SK-N-SH (cell line): ENCODE results near the gene CHFR.

Experiments
- CTCF ChIP-seq: fragments of 200-600 bp; sonication (generic); IDR thresholded peaks from 2 replicates; pipeline ENCODE4 v1.6.1; 2017; ENCODE audit warnings: antibody characterized with exemption, mild to moderate bottlenecking, moderate library complexity
- ELF1 ChIP-seq: IDR thresholded peaks from 2 replicates; pipeline ENCODE4 v1.4.0; 2012
- EP300 ChIP-seq, 2 experiments: IDR thresholded peaks; 2 replicates each; pipeline versions ENCODE4 v1.4.0 to v1.6.1; 2012; ENCODE audit warnings: borderline replicate concordance in 1 of 2, low read depth in 1 of 2, low read length in 1 of 2
- FOSL2 ChIP-seq: IDR thresholded peaks from 2 replicates; pipeline ENCODE4 v1.4.0; 2012; ENCODE audit warnings: low read depth, mild to moderate bottlenecking, moderate library complexity, borderline replicate concordance
- JUND ChIP-seq: IDR thresholded peaks from 2 replicates; pipeline ENCODE4 v1.4.0; 2012
- MAX ChIP-seq: IDR thresholded peaks from 2 replicates; pipeline ENCODE4 v1.4.0; 2012; ENCODE audit warnings: low read depth
- MXI1 ChIP-seq: IDR thresholded peaks from 2 replicates; pipeline ENCODE4 v1.6.1; 2012; ENCODE audit warnings: mild to moderate bottlenecking, low read depth, low read length, improper control_type of control experiment
- NFIC ChIP-seq: IDR thresholded peaks from 2 replicates; pipeline ENCODE4 v1.4.0; 2012; ENCODE audit warnings: borderline replicate concordance
- RAD21 ChIP-seq: IDR thresholded peaks from 2 replicates; pipeline ENCODE4 v1.6.1; 2012; ENCODE audit warnings: mild to moderate bottlenecking, low read length
- RCOR1 ChIP-seq: fragments of 150-350 bp; IDR thresholded peaks from 2 replicates; pipeline ENCODE4 v1.6.1; 2017; ENCODE audit warnings: antibody characterized with exemption, low read length
- REST ChIP-seq: IDR thresholded peaks from 2 replicates; pipeline ENCODE4 v1.6.1; 2012; ENCODE audit warnings: mild to moderate bottlenecking, low read depth, low read length, moderate library complexity
- RXRA ChIP-seq: IDR thresholded peaks from 2 replicates; pipeline ENCODE4 v1.4.0; 2012; ENCODE audit warnings: low read depth, mild to moderate bottlenecking, borderline replicate concordance
- SIN3A ChIP-seq: IDR thresholded peaks from 2 replicates; pipeline ENCODE4 v1.6.1; 2012; ENCODE audit warnings: low read depth, mild to moderate bottlenecking, low read length, moderate library complexity, borderline replicate concordance
- YY1 ChIP-seq: IDR thresholded peaks from 2 replicates; pipeline ENCODE4 v1.4.0; 2012; ENCODE audit warnings: low read depth, mild to moderate bottlenecking

- TF ChIP-seq CTCF, result no peak
- TF ChIP-seq FOSL2, result no peak
- no peak for TF ChIP-seq MAX
- no peak for TF ChIP-seq MXI1
- no peak for TF ChIP-seq JUND
- TF ChIP-seq ELF1, result no peak
- TF ChIP-seq RXRA, result no peak
- no peak for TF ChIP-seq EP300 (IDR thresholded peaks at IDR 0.05; ENCODE audit: borderline replicate concordance in 1 of 2, low read depth in 1 of 2, low read length in 1 of 2)
- TF ChIP-seq SIN3A, result no peak
- TF ChIP-seq RAD21, result no peak
- no peak for TF ChIP-seq RCOR1
- TF ChIP-seq REST, result no peak
- no peak for TF ChIP-seq YY1
- TF ChIP-seq NFIC, result no peak
Observed at GRCh38 chr12:132833341-132833740, 54.1 kb downstream of the CHFR start.
